HG03108 (cell line): ENCODE measurements around the gene OR8B12.
"Not testable (repeated sequence)": the region's sequence is repeated elsewhere in the genome, so short reads cannot be mapped to it uniquely, and the experiment has no call there.

Experiments used
- ATAC-seq: cut with Tn5 transposase; IDR thresholded peaks from one replicate; pipeline ENCODE4 v1.9.1; 2021; ENCODE audit warnings: moderate library complexity; ENCODE audit not compliant: unreplicated experiment

OR8B12 gene

DNA sequence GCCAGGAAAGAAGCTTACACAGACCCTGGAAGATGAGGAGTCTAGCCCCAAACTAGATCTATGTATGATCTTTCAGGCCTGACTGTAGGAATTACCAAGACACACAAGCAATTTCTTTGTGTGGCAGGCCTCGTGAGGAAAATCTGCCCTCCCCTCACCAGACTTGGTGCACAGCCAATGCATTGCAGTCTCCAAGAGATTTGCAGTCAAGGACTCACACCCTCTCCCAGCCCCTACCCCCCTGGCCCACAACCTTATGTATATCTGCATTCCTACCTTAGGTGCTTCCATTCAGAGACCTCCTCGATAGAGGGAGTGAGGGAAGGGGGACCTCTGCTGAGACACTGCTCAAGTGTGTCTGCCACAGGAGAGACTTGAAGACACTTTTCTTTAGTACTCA is 9.8 kb downstream of the OR8B12 start:
- ATAC-seq = no peak

DNA sequence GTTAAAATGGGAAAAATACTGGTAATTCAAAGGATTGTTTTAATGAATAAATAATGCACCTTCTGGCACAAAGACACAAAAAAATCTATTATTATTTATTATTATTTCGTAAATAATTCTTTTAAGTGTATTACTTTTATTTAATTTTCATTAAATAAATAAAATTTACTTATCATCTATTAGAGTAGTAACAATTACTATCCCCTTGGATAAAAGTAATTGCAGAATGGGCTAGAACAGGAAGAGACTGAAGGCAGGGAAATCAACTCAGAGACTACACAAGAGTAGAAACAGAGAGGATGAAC is 23.0 kb downstream of the OR8B12 start:
- ATAC-seq = no peak

DNA sequence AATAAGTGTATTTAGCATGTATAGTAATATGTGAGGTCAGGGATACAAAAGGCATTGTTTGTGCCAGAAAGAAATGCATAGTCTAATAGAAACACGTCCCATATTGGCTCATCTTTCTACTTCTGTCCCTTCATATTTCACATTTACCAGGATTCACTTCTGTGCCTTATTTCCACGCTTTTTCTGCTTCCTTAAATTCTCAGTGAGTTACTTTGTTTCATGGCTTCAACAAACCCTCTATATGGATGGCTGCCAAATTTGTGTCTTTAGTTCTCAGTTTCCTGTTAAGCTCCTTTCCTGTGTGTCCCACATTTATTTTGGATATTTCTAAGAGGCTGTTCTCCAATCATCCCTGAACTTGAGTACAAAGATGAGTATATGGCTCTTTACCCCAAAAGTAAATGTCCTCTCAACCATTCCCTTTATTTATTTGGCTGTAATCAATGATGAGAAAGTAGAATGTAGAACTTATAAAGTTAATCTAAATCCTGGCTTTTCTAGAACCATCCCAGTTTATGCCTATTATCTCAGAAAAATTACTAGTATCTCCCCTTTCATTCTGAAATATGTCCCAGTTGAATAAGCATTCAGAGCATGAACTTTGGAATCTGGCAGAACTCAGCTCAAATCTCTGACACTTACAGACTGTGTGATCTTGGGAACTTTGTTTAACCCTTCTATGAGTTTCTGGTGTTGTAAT is 23.5 kb downstream of the OR8B12 start:
- ATAC-seq = no peak

DNA sequence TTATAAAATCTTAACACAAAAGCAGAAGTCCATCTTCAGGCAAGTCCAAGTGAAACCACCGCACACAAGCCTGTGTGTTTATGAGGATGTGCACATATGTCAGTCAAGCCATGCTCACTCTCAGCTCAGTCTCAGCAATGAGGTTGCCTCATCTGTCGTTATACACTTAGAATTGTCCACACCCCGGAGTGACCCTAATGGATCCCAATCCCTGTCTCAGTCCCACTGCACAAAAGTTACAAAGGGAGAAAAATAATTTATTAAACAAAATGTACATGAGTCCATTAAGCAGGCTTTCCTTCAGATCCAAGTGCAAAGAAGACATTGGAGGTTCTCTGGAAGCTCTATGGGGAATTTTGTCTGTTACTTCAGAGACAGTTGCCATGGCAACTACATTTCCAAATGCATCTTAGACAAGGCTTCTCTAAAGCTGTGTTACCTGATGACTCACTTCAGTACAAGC is 24.4 kb downstream of the OR8B12 start:
- ATAC-seq = no peak

DNA sequence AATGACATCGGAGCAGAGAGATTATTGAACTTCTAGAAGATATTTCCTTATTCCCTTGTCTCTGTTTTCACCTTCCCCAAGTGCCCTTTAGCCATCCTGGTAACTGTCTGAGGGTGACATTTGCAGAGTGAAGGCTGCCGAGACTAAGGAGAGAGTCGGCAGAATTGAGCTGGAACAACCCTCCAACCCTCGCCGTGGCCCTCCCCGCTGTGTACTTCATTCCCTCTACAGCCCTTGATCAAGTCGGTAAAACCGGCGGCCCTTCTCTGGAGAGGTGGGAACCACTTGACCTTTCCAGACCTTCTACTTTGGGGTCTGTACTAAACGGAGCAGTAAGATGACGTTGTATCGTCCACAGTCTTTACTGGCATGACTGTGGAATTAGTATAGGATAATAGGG is 26.1 kb downstream of the OR8B12 start:
- ATAC-seq = no peak

DNA sequence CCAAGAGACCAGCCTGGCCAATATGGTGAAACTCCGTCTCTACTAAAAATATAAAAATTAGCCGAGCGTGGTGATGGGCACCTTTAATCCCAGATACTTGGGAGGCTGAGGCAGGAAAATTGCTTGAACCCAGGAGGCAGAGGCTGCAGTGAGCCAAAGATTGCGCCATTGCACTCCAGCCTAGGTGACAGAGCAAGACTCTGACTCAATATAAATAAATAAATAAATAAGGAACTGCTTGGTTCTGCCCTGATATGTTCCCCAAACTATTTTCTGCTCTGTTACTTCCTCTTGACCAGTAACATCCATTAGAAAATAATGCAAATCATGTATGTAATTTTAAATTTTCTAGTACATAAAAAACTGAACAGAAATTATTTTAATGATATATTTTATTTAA is 28.8 kb downstream of the OR8B12 start:
- ATAC-seq = not testable (repeated sequence)

DNA sequence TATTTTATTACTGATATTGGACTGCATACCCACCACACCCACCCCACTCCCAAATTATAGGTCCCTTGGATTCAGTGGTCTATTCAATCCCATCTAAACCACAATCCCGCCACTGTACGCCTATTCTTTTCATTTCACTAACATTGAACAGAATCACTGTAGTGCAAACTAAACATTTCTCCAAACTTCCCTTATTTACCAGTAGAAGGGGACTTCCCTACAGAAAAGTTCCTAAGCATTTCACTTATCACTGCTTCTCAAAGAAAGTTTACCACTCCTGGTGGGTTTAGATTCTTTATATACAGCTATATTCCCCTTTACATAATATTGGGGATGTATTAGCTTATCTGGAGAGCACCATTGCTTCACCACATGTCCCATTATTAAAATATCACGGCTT is 29.3 kb downstream of the OR8B12 start:
- ATAC-seq = no peak

DNA sequence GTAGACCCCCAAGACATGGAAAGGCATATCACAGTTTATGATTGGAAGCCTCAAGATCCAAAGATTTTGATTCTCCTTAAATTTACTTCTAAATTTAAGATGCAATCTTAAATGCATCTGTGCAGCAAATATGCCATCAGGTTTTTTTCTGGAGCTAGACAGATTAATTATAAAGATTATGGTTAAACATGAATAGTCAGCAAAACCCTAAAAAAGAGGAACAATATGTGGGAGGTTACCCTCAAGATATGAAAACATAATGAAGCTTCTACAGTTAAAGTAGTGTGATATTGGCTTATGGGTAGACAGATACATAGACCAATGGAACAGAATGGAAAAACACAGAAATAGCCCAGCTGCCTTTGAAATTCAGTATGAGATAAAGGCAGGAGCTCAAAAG is 31.7 kb downstream of the OR8B12 start:
- no peak for ATAC-seq

DNA sequence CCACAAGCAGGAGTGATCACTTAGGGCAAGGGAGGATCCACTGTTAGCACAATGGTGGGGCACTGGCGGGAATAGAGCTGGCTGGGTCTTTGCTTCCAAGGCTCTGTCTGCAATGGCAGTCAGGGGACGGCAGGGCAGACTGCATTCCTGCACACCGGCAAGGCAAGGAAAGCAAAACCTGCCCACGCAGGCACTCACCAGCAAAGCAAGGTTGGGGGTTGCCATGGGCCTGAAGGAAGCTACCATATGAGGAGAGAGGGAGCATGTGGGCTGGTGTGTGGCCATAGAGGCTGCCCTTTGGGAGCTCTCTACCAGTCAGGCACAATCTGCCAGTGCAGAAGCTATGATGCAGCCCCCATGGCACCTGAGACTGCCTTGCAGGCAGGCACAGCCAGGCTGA is 33.2 kb downstream of the OR8B12 start:
- ATAC-seq = no peak

DNA sequence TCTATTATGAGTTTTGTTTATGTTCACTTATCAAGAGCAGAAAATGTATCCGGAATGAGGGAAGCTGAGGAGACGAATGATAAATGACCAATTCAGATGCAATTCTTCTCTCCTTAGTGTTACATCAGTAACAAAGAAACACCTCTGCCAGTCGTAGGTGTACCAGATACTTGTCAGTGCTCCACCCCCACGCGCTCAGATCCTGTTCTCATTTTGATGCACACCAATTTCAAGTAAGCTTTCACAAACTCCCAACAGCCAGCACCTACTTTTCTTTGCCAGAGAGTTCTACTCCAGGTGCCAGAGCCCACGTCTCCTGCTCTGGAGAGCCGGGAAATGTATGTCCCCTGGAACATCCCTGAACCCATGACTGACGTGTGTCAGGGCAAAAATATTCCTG is 43.7 kb downstream of the OR8B12 start:
- ATAC-seq = no peak

DNA sequence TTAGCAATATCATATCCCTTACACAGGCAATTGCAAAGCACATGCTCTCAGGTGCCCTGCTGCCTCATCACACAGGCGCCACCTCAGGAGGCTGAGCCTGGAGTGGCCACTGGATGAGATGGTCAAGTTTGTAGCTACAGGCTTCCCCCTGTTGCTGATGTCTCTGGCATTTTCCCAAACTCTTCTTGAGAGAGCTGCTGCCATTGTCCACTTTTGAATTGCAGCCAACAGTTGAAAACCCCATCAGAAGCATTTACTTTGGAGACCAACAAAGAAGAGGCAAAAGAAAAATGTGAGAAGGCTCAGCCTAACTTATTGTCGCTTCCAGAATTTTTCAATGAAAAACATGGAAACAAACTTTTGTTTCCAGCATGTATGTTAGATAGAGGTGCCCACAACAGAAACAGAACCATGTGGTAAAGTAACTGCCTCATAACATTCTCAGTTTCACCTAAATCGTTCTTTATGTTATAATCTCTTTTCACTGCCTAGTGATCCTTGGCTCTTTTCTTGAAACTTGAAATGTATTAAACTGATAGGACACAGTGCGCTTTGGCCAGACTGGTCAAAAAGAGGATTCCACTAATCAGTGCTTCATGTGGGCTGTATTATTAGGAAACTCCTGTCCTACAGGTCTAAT is 50.3 kb downstream of the OR8B12 start:
- no peak for ATAC-seq
